Measurements from ENCODE around the gene PHC2. TPM values are rescaled to one million over a fixed set of nuclear protein-coding genes. Genes with fewer than 3 reads are reported as not detected.

Gene PHC2
- total RNA-seq, 1 donor from 2014 or later: 32.4 TPM

- H3K4me3 Mint-ChIP-seq: peak overlapping the region; percentile 86
- peaks cover 41% of the 10 kb centered on the region for H3K4me1 Mint-ChIP-seq
- peak overlapping the region; percentile 93 for H3K27ac Mint-ChIP-seq
- no peak for DNase-seq
- intact Hi-C loops (cut with micrococcal nuclease): loop anchor here (2.0 kb wide), 1 partner anchor 221 kb away; no protein-coding TSS in a partner anchor
- peaks cover 2% of the 10 kb centered on the region for H3K27me3 Mint-ChIP-seq
- H3K9me3 Mint-ChIP-seq: no peaks in the 10 kb centered on the region
- H3K36me3 Mint-ChIP-seq (ENCODE audit: low read depth): peaks cover 33% of the 10 kb centered on the region
These were observed 82.7 kb downstream of the PHC2 start for GRCh38 chr1:33348194-33348593.

- Mint-ChIP-seq H3K36me3 (ENCODE audit: low read depth) (peaks cover 35% of the 10 kb centered on the region), H3K27ac (peak overlapping the region; percentile 26), H3K9me3 (no peaks in the 10 kb centered on the region)
These were observed 83.3 kb downstream of the PHC2 start for GRCh38 chr1:33347650-33347992.

GRCh38 chr1:33346927-33347649, 83.8 kb downstream of the PHC2 start:
- H3K27me3 Mint-ChIP-seq: peaks cover 2% of the 10 kb centered on the region
- peak; percentile 63 for DNase-seq
- H3K9me3 Mint-ChIP-seq: no peaks in the 10 kb centered on the region
- peaks cover 36% of the 10 kb centered on the region for H3K36me3 Mint-ChIP-seq (ENCODE audit: low read depth)
- H3K4me3 Mint-ChIP-seq: peak overlapping the region; percentile 86
- H3K4me1 Mint-ChIP-seq: peaks cover 45% of the 10 kb centered on the region
- intact Hi-C loops (cut with micrococcal nuclease): no loop called here
- peak overlapping the region; percentile 26 for H3K27ac Mint-ChIP-seq

More at GRCh38 chr1:33347650-33347992, 83.3 kb downstream of the PHC2 start:
- intact Hi-C loops (cut with micrococcal nuclease): no loop called here
- DNase-seq: no peak
- Mint-ChIP-seq H3K4me3 (peak overlapping the region; percentile 86), H3K4me1 (peaks cover 43% of the 10 kb centered on the region), H3K27me3 (peaks cover 2% of the 10 kb centered on the region)

- peaks cover 2% of the 10 kb centered on the region for H3K27me3 Mint-ChIP-seq
- H3K36me3 Mint-ChIP-seq (ENCODE audit: low read depth): peaks cover 36% of the 10 kb centered on the region
- intact Hi-C loops (cut with micrococcal nuclease): no loop called here
- no peaks in the 10 kb centered on the region for H3K9me3 Mint-ChIP-seq
- H3K4me1 Mint-ChIP-seq: peaks cover 45% of the 10 kb centered on the region
- peak overlapping the region; percentile 56 for H3K27ac Mint-ChIP-seq
- no peak for DNase-seq
- peak overlapping the region; percentile 86 for H3K4me3 Mint-ChIP-seq
These were observed 84.4 kb downstream of the PHC2 start for GRCh38 chr1:33346533-33346926.

- DNase-seq: no peak
- Mint-ChIP-seq H3K27ac (no peak overlapping the region), H3K4me1 (peaks cover 37% of the 10 kb centered on the region), H3K27me3 (no peaks in the 10 kb centered on the region), H3K36me3 (ENCODE audit: low read depth) (peaks cover 38% of the 10 kb centered on the region), H3K9me3 (no peaks in the 10 kb centered on the region), H3K4me3 (no peak overlapping the region)
- intact Hi-C loops (cut with micrococcal nuclease): no loop called here
These were observed 85.9 kb downstream of the PHC2 start for GRCh38 chr1:33344896-33345560.

GRCh38 chr1:33343539-33343938, 87.4 kb downstream of the PHC2 start:
- Mint-ChIP-seq H3K4me1 (peaks cover 37% of the 10 kb centered on the region), H3K4me3 (no peak overlapping the region), H3K27ac (no peak overlapping the region), H3K9me3 (no peaks in the 10 kb centered on the region), H3K27me3 (no peaks in the 10 kb centered on the region), H3K36me3 (ENCODE audit: low read depth) (peaks cover 37% of the 10 kb centered on the region)
- intact Hi-C loops (cut with micrococcal nuclease): no loop called here
- no peak for DNase-seq

- no peak overlapping the region for H3K4me3 Mint-ChIP-seq
- no peaks in the 10 kb centered on the region for H3K9me3 Mint-ChIP-seq
- DNase-seq: no peak
- intact Hi-C loops (cut with micrococcal nuclease): no loop called here
- H3K27ac Mint-ChIP-seq: no peak overlapping the region
- no peaks in the 10 kb centered on the region for H3K27me3 Mint-ChIP-seq
- H3K4me1 Mint-ChIP-seq: peaks cover 31% of the 10 kb centered on the region
- H3K36me3 Mint-ChIP-seq (ENCODE audit: low read depth): peaks cover 31% of the 10 kb centered on the region
These were observed 88.7 kb downstream of the PHC2 start for GRCh38 chr1:33342041-33342723.

- peaks cover 21% of the 10 kb centered on the region for H3K36me3 Mint-ChIP-seq (ENCODE audit: low read depth)
- no peaks in the 10 kb centered on the region for H3K27me3 Mint-ChIP-seq
- H3K9me3 Mint-ChIP-seq: no peaks in the 10 kb centered on the region
- DNase-seq: no peak
- intact Hi-C loops (cut with micrococcal nuclease): no loop called here
- H3K4me1 Mint-ChIP-seq: peaks cover 22% of the 10 kb centered on the region
- peak overlapping the region; percentile 58 for H3K27ac Mint-ChIP-seq
- no peak overlapping the region for H3K4me3 Mint-ChIP-seq
These were observed 89.7 kb downstream of the PHC2 start for GRCh38 chr1:33341190-33341589.

GRCh38 chr1:33339413-33339812, 91.5 kb downstream of the PHC2 start:
- intact Hi-C loops (cut with micrococcal nuclease): no loop called here
- H3K4me3 Mint-ChIP-seq: no peak overlapping the region
- no peaks in the 10 kb centered on the region for H3K9me3 Mint-ChIP-seq
- no peaks in the 10 kb centered on the region for H3K27me3 Mint-ChIP-seq
- DNase-seq: no peak
- peaks cover 25% of the 10 kb centered on the region for H3K4me1 Mint-ChIP-seq
- peaks cover 19% of the 10 kb centered on the region for H3K36me3 Mint-ChIP-seq (ENCODE audit: low read depth)
- no peak overlapping the region for H3K27ac Mint-ChIP-seq

- DNase-seq: no peak
- Mint-ChIP-seq H3K4me1 (peaks cover 24% of the 10 kb centered on the region), H3K36me3 (ENCODE audit: low read depth) (peaks cover 14% of the 10 kb centered on the region), H3K27me3 (no peaks in the 10 kb centered on the region), H3K27ac (no peak overlapping the region), H3K9me3 (no peaks in the 10 kb centered on the region), H3K4me3 (no peak overlapping the region)
- intact Hi-C loops (cut with micrococcal nuclease): no loop called here
These were observed 92.3 kb downstream of the PHC2 start for GRCh38 chr1:33338440-33339211.

- Mint-ChIP-seq H3K36me3 (ENCODE audit: low read depth) (peaks cover 16% of the 10 kb centered on the region), H3K4me3 (no peak overlapping the region), H3K27me3 (no peaks in the 10 kb centered on the region), H3K9me3 (no peaks in the 10 kb centered on the region), H3K27ac (no peak overlapping the region), H3K4me1 (peaks cover 24% of the 10 kb centered on the region)
- no peak for DNase-seq
- intact Hi-C loops (cut with micrococcal nuclease): no loop called here
These were observed 92.9 kb downstream of the PHC2 start for GRCh38 chr1:33338048-33338439.

- Mint-ChIP-seq H3K27ac (no peak overlapping the region), H3K4me1 (peaks cover 20% of the 10 kb centered on the region), H3K4me3 (no peak overlapping the region), H3K9me3 (no peaks in the 10 kb centered on the region), H3K27me3 (no peaks in the 10 kb centered on the region), H3K36me3 (ENCODE audit: low read depth) (peaks cover 18% of the 10 kb centered on the region)
- intact Hi-C loops (cut with micrococcal nuclease): no loop called here
- no peak for DNase-seq
These were observed 93.5 kb downstream of the PHC2 start for GRCh38 chr1:33337441-33337840.

GRCh38 chr1:33336580-33336979, 94.3 kb downstream of the PHC2 start:
- Mint-ChIP-seq H3K4me3 (no peak overlapping the region), H3K4me1 (peaks cover 20% of the 10 kb centered on the region), H3K9me3 (no peaks in the 10 kb centered on the region), H3K27me3 (no peaks in the 10 kb centered on the region), H3K27ac (no peak overlapping the region), H3K36me3 (ENCODE audit: low read depth) (peaks cover 22% of the 10 kb centered on the region)
- intact Hi-C loops (cut with micrococcal nuclease): no loop called here
- no peak for DNase-seq

Data from activated CD4-positive, alpha-beta T cell treated with anti-CD3 and anti-CD28 coated beads, Interleukin-2, amount 10 ng/mL, durations not matched to agents 24 days and 14 days (primary cell).